HG02870 (cell line): Measurements from ENCODE around the gene MINPP1.
A peak's percentile ranks its signal among the peaks of the same experiment; 100 is the strongest.

Experiments used
- ATAC-seq: cut with Tn5 transposase; IDR thresholded peaks from one replicate; pipeline ENCODE4 v1.9.1; 2021; ENCODE audit warnings: mild to moderate bottlenecking, moderate library complexity; ENCODE audit not compliant: unreplicated experiment

Gene MINPP1

DNA sequence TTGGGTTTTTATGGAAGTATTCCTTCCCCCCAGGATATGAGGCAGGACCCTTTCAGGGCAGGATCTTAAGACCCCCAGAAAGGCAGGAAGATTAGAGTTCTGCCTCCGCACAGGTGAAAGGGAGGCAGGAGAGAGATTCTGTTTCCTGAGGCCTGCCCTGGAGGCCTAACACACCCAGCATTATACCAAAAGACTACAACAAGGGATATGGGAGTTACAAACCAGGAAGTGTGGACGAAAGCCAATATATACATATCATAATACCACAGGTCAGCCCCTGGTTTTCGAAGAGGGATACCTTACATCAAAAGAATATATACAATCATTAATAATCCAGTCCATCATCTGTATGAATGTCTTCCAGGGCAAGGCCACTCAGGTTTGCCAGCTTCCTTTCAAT lies 14.2 kb downstream of the MINPP1 start:
- no peak for ATAC-seq

- peak; percentile 86 for ATAC-seq
Observed at GRCh38 chr10:87519582-87519981, 14.9 kb downstream of the MINPP1 start.

- no peak for ATAC-seq
Observed at GRCh38 chr10:87523731-87524130, 19.0 kb downstream of the MINPP1 start.

DNA sequence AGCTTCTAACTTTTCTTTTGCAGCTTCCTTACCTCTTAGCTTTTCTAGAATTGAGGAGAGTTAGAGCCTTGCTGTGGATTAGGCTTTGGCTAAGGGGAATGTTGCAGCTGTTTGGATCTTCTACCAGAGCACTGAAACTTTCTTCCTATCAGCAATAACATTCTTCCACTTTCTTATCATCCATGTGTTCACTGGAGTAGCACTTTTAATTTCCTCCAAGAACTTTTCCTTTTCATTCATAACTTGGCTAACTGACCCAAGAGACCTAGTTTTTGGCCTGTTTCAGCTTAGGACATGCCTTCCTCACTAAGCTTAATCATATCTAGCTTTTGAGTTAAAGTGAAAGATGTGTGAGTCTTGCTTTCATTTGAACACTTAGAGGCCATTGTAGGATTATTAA lies 19.6 kb downstream of the MINPP1 start:
- no peak for ATAC-seq

DNA sequence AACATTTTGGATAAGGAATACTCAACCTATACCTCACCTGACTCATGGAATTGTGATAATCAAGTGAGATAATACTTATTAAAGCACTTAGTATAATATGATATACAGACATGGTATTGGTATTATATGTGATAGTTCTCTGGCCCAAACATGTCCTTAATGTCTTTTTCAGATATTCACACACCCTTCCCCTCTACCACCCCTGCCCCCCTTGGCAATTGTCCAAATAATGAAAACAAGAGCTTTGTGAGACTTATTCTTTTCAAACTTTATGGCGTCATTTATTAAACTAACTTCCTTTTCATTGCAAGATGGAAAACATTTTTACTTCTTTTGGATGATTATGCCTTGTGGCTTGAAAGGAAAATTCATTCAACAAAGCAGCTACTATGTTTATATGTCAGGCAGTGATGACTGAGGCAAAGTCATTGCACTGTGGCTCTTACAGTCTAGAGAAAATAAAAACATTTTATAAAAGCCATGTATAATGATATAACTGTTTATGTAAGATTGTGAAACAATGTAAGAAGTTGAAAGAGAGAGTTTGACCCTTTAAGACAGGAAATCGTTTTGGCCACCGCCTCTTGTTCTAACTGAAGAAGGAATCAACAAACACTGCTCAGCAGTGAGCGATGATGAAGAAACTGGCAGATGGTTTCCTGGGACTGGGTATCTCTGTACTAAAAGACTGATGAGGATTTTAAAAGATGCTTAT lies 27.4 kb downstream of the MINPP1 start:
- no peak for ATAC-seq

DNA sequence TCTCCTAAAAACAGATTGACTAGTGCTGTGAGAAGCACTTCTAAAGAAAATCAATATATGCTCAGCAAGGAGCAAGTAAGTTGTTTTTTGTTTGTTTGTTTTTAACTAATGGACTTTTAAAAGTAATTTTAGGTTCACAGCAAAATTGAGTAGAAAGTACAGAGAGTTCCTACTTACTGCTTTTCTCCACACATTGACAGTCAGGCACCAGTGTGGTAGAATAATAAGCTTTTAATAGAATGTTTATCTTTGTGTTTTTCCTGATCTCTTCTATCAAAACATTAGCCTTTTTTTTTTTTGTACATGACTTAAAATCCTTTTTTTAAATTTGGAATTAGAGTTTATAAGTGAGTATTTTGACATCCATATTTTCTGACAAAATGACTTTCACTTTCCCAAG lies 28.0 kb downstream of the MINPP1 start:
- ATAC-seq, result no peak

- ATAC-seq, result no peak
Observed at GRCh38 chr10:87534173-87534858, 29.6 kb downstream of the MINPP1 start.

DNA sequence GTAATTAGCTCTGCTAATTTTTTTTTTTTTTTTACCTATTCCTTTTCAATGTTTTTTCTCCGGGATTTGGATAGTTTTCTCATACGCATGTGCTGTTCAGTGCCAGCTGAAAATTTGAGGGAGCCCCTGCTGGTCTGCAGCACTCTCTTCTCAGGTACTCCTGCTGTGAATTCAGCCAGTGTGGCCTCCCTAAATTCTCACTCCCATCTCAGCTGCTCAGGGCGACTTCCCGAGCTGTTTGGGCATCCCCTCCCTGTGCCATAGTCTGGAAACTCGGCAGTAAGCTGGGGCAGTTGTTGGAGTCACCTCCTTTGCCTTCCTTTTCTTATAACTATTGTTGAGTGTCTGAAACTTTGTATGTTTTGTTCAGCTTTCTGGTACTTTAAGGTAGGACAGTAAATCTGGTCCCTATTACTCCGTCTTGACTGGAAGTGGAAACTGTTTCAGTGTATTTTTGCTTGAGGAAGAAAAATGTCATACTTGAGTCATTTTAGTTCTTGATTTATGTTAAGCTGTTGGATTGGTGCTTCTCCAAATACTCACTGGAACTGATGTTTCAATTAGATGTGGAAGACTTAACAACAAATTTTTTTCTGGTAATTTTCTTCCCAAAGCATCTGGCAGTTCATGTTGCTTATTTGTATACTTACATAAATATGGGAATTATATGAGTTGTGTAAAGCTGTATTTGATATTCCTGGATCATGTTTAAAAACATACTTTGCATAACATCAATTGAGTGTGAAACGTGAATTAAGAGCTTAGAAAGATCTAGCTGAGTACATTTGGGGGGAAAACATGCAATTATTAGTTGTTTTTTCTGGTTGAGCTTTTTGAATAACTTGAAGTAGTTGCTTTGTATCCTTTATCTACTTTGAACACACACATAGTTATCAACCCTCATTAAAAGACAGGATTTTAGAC lies 33.7 kb downstream of the MINPP1 start:
- ATAC-seq, result no peak

- no peak for ATAC-seq
Observed at GRCh38 chr10:87541114-87541513, 36.4 kb downstream of the MINPP1 start.

GRCh38 chr10:87544721-87545120 lies 40.0 kb downstream of the MINPP1 start:
- ATAC-seq, result no peak

DNA sequence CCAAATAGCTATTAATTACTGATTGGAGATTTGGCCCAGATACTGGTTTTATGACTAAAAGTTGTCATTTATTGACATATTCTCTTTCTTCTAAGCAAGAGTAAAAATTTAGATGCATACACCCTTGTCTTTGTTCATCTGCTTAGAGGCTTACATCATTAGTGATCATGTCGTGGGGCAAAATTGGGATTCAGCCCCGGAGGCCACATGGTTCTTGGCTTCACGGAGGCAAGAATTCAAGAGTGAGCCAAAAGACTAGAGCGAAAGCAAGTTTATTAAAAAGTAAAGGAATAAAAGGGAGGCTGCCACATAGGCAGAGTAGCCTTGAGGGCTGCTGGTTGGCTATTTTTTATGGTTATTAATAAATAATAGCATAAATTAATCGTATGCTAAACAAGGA lies 41.1 kb downstream of the MINPP1 start:
- ATAC-seq, result no peak

DNA sequence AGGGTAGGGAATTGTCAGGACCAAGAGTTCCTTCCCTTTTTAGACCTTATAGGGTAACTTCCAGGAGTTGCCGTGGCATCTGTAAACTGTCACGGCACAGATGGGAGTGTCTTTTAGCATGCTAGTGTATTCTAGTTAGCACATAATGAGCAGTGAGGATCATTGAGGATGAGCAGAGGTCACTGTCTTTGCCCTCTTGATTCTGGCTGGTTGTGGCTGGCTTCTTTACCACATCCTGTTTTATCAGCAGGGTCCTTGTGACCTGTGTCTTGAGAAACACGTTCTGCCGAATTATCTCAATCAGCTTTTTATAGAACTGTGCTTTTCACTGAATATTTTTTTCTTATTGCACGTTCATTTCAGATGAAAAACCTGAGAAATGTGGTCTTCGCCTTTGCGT lies 41.5 kb downstream of the MINPP1 start:
- ATAC-seq, result no peak

- no peak for ATAC-seq
Observed at GRCh38 chr10:87546971-87547413, 42.3 kb downstream of the MINPP1 start.

- no peak for ATAC-seq
Observed at GRCh38 chr10:87547734-87548311, 43.1 kb downstream of the MINPP1 start.

- no peak for ATAC-seq
Observed at GRCh38 chr10:87550741-87551140, 46.0 kb downstream of the MINPP1 start.

- no peak for ATAC-seq
Observed at GRCh38 chr10:87551326-87551725, 46.6 kb downstream of the MINPP1 start.

- no peak for ATAC-seq
Observed at GRCh38 chr10:87552248-87552929, 47.7 kb downstream of the MINPP1 start.

DNA sequence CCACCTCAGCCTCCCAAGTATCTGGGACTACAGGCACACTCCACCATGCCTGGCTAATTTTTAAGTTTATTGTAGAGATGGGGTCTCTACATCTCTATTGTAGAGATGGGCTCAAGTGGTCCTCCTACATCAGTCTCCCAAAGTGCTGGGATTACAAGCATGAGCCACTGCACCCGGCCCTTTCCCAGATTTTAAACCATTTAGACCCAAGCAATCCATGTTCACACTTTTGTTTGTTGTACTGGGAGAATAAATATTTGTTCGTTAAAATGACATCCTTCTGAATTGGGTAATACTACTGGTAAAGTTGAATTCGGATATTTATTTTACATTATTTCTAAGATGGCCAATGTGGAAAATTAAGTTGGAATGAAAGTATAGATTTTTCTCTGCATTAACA lies 52.7 kb downstream of the MINPP1 start:
- ATAC-seq, result no peak

- ATAC-seq, result no peak
Observed at GRCh38 chr10:87558333-87558732, 53.6 kb downstream of the MINPP1 start.

DNA sequence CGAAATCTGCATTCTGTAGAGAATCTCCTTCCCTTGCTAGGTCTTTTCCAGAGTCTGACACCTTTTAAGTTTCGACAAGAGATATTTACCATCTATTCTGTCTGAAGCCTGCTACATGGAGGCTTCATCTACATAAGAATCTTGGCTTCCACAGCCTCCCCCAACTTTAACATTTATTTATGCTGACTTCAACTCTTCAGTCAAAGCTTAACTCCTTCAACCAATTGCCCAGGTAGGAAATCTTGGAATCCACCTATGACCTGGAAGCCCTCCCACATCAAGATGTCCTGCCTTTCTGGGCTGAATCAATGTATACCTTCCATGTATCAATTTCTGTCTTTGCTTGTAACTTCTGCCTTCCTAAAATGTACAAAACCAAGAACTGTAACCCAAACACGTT lies 54.7 kb downstream of the MINPP1 start:
- ATAC-seq, result no peak
